H1 (cell line): ENCODE results near the gene VCPKMT. TPM values are rescaled to one million over a fixed set of nuclear protein-coding genes. Genes with fewer than 3 reads are reported as not detected.

Source experiments
- BRCA1 ChIP-seq: IDR thresholded peaks from 2 replicates; pipeline ENCODE4 v1.6.1; 2012; ENCODE audit warnings: low read depth, low read length, improper control_type of control experiment
- CHD2 ChIP-seq: IDR thresholded peaks from 2 replicates; pipeline ENCODE4 v1.6.1; 2012; ENCODE audit warnings: low read length, improper control_type of control experiment
- EP300 ChIP-seq, 2 experiments: IDR thresholded peaks; 1 replicate in 1 of 2; 2 replicates in 1 of 2; pipeline ENCODE4 v1.6.1; 2011 to 2012; ENCODE audit warnings: low read depth in 2 of 2, low read length in 2 of 2, mild to moderate bottlenecking in 2 of 2, borderline replicate concordance in 1 of 2, inconsistent platforms in 1 of 2, moderate library complexity in 1 of 2
- SRF ChIP-seq: IDR thresholded peaks from 2 replicates; pipeline ENCODE4 v1.6.1; 2011; ENCODE audit warnings: mild to moderate bottlenecking, low read depth, low read length, moderate library complexity
- polyA plus RNA-seq, 7 experiments: library from polyadenylated mRNA; depleted of rRNA in 3 of 7; stranded (reverse) in 5 of 7; unstranded in 2 of 7; fragments of >200 nt in 5 of 7; fragments of 200-250 nt in 2 of 7; gene quantifications; 1 replicate in 5 of 7; 2 replicates in 1 of 7; 4 replicates in 1 of 7; pipeline versions ENCODE4 v1.2.1 to v1.2.3, GENCODE V29; 2011 to 2013; ENCODE audit warnings: missing spikeins in 2 of 7, mixed read lengths in 2 of 7
- total RNA-seq: library from RNA; stranded (reverse); fragmentation: NEBNext Ultra II Directional; extraction: Animal tissue kit (Norgen Biotek cat#: 25700); gene quantifications from 2 replicates; pipeline ENCODE4 v1.2.1, GENCODE V29; 2021

Gene VCPKMT
- total and polyA plus RNA-seq, 2 of the 8 experiments (the other 6 are each of a cell fraction or from before 2014, with no cell fraction given), result 3.8 to 7.1 TPM

GRCh38 chr14:50091240-50091913, 25.0 kb downstream of the VCPKMT start (continued):
- TF ChIP-seq CHD2, result no peak
- no peak for TF ChIP-seq SRF
- no peak for TF ChIP-seq BRCA1
- no peak for TF ChIP-seq EP300 (IDR thresholded peaks at IDR 0.05; ENCODE audit: borderline replicate concordance in 1 of 2, low read depth in 2 of 2, low read length in 2 of 2)
